GM19023 (cell line): ENCODE data around the gene DPH6.
"Not testable (repeated sequence)": the region's sequence is repeated elsewhere in the genome, so short reads cannot be mapped to it uniquely, and the experiment has no call there.

Experiments
- ATAC-seq: cut with Tn5 transposase; IDR thresholded peaks from one replicate; pipeline ENCODE4 v1.9.1; 2021; ENCODE audit warnings: mild to moderate bottlenecking, moderate library complexity; ENCODE audit not compliant: unreplicated experiment

The DPH6 gene

DNA sequence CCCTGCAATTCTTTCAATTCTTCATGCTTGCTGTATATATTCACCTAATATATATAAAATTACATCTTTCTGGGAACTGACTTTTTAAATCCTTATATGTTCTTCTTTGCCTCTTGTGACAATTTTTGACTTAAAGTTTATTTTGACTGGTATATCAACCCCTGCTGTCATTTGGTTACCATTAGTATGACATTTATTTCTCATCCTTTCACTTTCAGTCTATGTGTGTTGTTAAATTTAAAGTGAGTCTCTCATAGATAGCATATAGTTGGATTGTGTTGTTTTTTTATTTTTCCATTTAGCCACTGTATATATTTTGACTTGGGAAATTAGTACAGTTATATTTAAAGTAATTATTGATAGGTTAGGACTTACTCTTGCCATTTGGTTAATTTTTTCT is 194.9 kb downstream of the DPH6 start:
- no peak for ATAC-seq

GRCh38 chr15:35349916-35350315 is 196.0 kb downstream of the DPH6 start:
- no peak for ATAC-seq

GRCh38 chr15:35330916-35331315 is 215.0 kb downstream of the DPH6 start:
- ATAC-seq: no peak

DNA sequence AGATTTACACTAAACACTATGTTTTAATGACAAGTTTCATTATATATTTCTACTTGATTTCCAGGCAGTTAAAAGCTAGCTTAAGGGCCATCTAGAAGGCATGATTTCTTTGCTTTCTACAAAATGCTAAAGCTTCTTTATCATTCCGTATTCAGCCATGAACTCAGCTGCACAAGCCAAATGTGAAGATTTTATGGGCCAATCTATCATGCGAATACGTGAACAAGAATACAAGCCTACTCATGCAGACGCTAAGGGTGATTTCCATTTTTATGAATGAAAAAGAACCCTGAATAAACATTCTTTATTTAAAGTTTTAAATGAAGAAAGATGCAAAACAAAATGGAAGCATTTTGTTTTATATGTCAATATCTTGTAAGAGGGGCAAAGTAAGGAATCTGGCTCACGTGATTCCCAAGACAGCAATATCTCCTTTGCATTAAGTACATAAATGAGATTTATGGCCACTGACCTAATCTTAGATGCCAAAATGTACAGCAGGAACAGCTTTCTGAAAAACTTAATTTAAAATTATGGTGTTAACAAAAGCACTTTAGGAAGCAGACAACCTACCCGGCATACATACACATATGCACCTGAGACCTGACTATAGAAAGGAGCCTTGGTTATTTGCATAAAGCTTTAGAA is 215.8 kb downstream of the DPH6 start:
- ATAC-seq: no peak

- ATAC-seq: no peak
These were observed 216.4 kb downstream of the DPH6 start for GRCh38 chr15:35329521-35329961.

GRCh38 chr15:35328836-35329235 is 217.1 kb downstream of the DPH6 start:
- not testable (repeated sequence) for ATAC-seq

DNA sequence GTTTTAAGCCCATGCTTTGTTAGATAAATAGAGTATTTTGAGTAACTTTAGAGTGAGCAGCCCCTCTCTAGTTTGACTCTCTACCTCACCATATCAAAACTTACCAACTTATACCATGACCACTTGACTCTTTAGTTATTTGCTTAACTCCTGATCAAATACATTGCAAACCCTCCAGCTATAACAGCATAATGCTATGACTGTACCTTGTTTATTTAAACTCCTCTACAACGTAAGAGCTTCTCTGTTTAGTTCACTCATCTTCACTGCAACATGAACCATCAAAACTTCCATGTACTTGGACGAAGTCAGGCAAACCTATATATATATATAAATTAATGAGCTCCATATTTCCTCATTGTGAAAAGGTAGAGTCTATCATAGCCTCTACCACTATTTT is 218.2 kb downstream of the DPH6 start:
- no peak for ATAC-seq

GRCh38 chr15:35325374-35325941 is 220.5 kb downstream of the DPH6 start:
- no peak for ATAC-seq

- ATAC-seq: no peak
These were observed 222.8 kb downstream of the DPH6 start for GRCh38 chr15:35323141-35323540.

- no peak for ATAC-seq
These were observed 224.0 kb downstream of the DPH6 start for GRCh38 chr15:35321926-35322325.

DNA sequence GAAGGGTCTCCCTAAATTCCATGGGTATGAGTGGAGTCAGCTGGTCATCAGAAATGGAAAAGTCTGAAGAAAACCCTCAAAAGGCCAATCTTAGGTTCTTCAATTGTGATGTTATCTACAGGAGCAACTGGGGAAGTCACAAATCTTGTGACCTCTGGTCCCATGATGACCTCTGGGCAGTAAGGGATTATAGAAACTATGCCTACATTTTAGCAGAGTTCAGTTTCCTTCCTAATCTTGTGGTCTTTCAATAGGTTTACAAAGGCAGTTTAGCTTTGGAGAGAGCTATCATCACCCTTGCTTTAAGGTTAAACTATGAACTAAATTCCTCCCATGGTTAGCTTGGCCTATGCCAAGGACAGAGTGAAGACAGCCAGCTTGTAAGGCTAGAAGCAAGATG is 225.1 kb downstream of the DPH6 start:
- no peak for ATAC-seq
